Measurements from ENCODE around the gene CPNE6.
"Not testable (repeated sequence)": the region's sequence is repeated elsewhere in the genome, so short reads cannot be mapped to it uniquely, and the experiment has no call there.

The CPNE6 gene

GRCh38 chr14:24071144-24071697 is at the start of gene CPNE6:
Gene CPNE6 (plus strand): TSS chr14:24071562. CDS start chr14:24072937, 1,375 bp downstream.
- no peak within 1 kb of the TSS for H3K27ac ChIP-seq
- CTCF ChIA-PET = no interaction called here
- TF ChIP-seq CTCF (conservative IDR thresholded peaks at IDR 0.05; ENCODE audit: low read depth) = no peak
- POLR2A ChIA-PET (ENCODE audit: low non-redundant PET) = no interaction called here
- no peak for DNase-seq (ENCODE audit: low spot score)

GRCh38 chr14:24024939-24025418 is 46.4 kb upstream of the CPNE6 start:
- POLR2A ChIA-PET (ENCODE audit: low non-redundant PET); CTCF ChIA-PET; DNase-seq (ENCODE audit: low spot score); H3K27ac ChIP-seq: not testable (repeated sequence)

GRCh38 chr14:24029687-24030086 is 41.7 kb upstream of the CPNE6 start:
- H3K27ac ChIP-seq; CTCF ChIA-PET; DNase-seq (ENCODE audit: low spot score); POLR2A ChIA-PET (ENCODE audit: low non-redundant PET): not testable (repeated sequence)

GRCh38 chr14:24031331-24031730 is 40.0 kb upstream of the CPNE6 start:
- CTCF ChIA-PET = interaction anchor here (1.0 kb wide), 1 partner anchor 27 kb away, joined by 3 read pairs; no protein-coding TSS in a partner anchor
- H3K27ac ChIP-seq; POLR2A ChIA-PET (ENCODE audit: low non-redundant PET); DNase-seq (ENCODE audit: low spot score): not testable (repeated sequence)

GRCh38 chr14:24032727-24033418 is 38.5 kb upstream of the CPNE6 start:
- peak overlapping the region; percentile 64 for H3K27ac ChIP-seq
- TF ChIP-seq CTCF (conservative IDR thresholded peaks at IDR 0.05; ENCODE audit: low read depth) = no peak
- DNase-seq (ENCODE audit: low spot score) = peak; percentile 75
- ChIA-PET CTCF (no interaction called here), POLR2A (ENCODE audit: low non-redundant PET) (no interaction called here)

- CTCF ChIA-PET = interaction anchor here (1.0 kb wide), 1 partner anchor 55 kb away, joined by 3 read pairs; no protein-coding TSS in a partner anchor
- POLR2A ChIA-PET (ENCODE audit: low non-redundant PET) = not testable (repeated sequence)
Measured at GRCh38 chr14:24035769-24036168, 35.6 kb upstream of the CPNE6 start.

GRCh38 chr14:24036169-24036962 is 35.0 kb upstream of the CPNE6 start:
- ChIA-PET POLR2A (ENCODE audit: low non-redundant PET) (no interaction called here), CTCF (no interaction called here)
- peak; percentile 62 for DNase-seq (ENCODE audit: low spot score)
- H3K27ac ChIP-seq = peak overlapping the region; percentile 93
- TF ChIP-seq CTCF (conservative IDR thresholded peaks at IDR 0.05; ENCODE audit: low read depth) = peak; percentile 83

More at GRCh38 chr14:24035769-24036168, 35.6 kb upstream of the CPNE6 start:
- not testable (repeated sequence) for DNase-seq (ENCODE audit: low spot score)
- H3K27ac ChIP-seq = peak overlapping the region; percentile 93

- POLR2A ChIA-PET (ENCODE audit: low non-redundant PET); DNase-seq (ENCODE audit: low spot score); CTCF ChIA-PET: not testable (repeated sequence)
- peak overlapping the region; percentile 93 for H3K27ac ChIP-seq
- TF ChIP-seq CTCF (conservative IDR thresholded peaks at IDR 0.05; ENCODE audit: low read depth) = peak; percentile 44; the same call in 1 of the 2 replicates
Measured at GRCh38 chr14:24036963-24037657, 34.3 kb upstream of the CPNE6 start.
